Right ventricle myocardium superior (tissue), 1 donor: ENCODE data around the gene PHLDB2. TPM values are rescaled to one million over a fixed set of nuclear protein-coding genes. Genes with fewer than 3 reads are reported as not detected.

Experiments
- ATAC-seq: fragments of 200-7000 bp; cut with Tn5 transposase; one replicate; pipeline ENCODE4 v1.9.1; 2020; ENCODE audit warnings: mild to moderate bottlenecking; ENCODE audit not compliant: poor library complexity
- DNase-seq: peaks from one replicate; pipeline ENCODE4 v3.0.0-alpha.2; 2020
- intact Hi-C: fragments of 100-400 bp; cut with DNase I; formaldehyde crosslinking; loops from one replicate; pipeline ENCODE4 v1.11.2; 2022
- total RNA-seq: library from RNA; stranded (reverse); fragmentation: NEBNext Ultra II Directional; extraction: Animal tissue kit (Norgen Biotek cat#: 25700); gene quantifications from one replicate; pipeline ENCODE4 v1.2.1, GENCODE V29; 2021
- donor health status: DM: no; HTN: yes; CAD: no; lungs with severe emphysema.

PHLDB2 gene
- total RNA-seq, 1 donor from 2014 or later = 122 TPM

DNA sequence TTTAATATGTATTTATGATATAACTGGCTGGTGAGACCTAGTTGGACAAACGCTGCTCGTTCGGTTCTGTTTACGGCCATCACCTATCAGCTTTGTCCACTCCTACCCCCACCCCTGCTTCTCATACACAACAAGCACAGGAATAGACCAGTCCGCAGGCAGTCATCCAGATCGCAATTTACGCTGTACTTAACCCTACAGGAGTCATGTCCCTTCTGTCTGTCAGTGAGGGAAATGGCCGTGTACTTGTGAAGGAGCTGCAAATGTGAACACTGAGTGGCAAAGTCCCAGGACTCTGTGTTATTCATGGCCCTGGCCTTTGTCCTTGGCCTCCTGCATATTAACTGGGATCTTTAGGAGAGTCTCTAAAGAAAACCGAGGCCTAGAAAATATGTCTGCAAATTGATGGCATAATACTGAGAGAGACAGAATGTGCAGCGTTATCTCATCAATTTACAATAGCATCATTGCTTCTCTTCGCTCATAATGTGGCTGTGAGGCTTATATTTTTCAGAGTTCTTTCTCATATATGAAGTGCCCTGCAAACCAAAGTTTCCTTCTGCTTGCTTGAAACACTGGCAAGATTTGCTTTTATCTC, 112.6 kb downstream of the PHLDB2 start:
- DNase-seq (peak; percentile 57), ATAC-seq (peak; percentile 90)
- intact Hi-C loops = no loop called here

DNA sequence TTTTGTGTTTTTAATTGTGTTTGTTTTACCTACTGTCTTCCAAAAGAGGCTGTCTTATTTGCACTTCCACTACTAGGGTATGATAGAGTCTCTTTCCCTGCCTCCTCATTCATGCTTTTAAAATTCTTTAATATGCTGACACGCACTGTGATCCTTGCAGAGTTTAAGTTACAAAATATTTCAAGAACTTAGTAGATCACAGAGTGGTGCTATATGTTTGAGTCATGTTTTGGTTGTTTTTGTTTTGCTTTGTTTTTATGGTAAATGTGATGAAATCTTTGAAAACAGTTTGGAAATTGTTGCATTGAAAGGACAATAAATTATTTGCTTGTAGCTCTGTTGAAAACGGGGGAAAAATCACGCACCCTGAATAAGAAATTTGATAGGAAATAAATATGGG, 113.8 kb downstream of the PHLDB2 start:
- DNase-seq (no peak), ATAC-seq (no peak)
- intact Hi-C loops = no loop called here

DNA sequence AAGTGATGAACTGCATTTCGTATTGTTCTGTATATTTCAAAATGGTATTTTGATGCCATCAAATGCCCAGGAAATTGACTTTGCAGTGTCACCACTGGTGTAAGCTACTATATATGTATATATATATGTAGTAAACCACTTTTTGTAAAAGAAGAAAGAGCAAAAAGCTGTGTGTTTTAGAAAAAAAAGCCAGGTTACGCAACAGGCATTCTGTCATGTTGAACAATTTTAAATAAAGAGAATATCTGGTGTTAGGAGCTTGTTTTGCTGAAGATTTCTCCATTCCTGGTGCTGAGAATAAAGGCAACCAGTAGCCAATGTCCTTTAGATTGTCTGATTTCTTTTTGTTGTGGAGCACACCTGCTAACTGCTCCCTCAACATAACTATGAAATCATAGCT, 116.1 kb downstream of the PHLDB2 start:
- intact Hi-C loops = no loop called here
- DNase-seq (no peak), ATAC-seq (no peak)

DNA sequence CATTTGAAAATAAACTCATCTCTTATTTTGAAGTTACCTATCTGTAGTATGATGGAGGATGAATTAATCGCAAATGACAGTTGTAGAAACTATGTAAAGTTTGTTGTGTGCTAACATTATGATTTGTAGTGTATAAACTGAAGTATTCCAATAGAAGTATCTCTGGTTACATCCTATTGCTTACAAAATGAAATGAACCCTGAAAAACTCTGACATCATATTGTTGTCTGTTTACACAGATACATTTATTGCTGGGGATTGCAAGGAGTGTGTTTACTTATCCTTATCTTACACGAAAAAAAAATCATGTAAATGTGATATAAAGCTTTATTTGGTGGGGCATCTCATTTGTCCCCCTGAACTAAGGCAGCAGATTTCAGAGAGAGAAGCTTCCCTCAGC, 117.2 kb downstream of the PHLDB2 start:
- ATAC-seq (no peak), DNase-seq (no peak)
- intact Hi-C loops = no loop called here

DNA sequence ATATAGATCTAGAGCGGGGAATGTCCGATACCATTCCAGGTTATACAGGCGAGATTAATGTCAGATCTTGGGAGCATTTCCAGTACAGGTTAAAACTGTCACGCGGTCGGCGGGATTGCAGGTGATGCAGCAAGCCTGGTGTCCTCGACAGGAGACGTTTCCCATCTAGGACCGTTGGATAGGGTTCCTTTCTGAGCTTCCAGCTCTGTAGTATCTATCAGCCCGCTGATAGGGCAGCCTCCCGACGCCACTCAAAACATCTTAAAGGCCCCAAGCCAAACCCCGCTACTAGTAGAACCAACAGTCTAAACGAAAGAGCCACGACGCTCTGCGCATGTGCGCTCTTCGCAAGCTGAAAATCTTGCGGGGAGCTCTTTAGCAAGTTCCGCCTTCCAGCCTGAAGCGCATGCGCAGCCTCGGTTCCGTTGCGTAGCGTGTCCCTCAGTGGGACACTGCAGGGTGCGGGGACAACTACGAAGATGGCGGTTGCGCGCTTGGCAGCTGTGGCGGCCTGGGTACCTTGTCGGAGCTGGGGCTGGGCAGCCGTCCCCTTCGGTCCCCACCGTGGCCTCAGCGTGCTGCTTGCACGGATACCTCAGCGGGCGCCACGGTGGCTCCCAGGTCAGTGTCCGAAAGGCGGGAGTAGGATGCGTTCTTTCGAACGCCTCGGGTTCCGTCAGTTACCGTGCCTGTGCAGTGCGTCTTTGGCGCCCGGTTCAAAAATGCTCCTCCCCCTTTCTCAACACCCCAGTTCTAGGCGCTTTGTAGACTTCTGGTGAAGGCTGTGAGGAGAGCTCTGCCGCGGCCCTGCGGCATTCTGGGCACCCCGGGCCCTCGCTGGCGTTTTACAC, 119.7 kb downstream of the PHLDB2 start, which contains the start of gene ABHD10:
TSS of gene ABHD10 (plus strand) at position 444 of the 851 bp plus-strand sequence. CDS start at position 480, 36 bp downstream.
- DNase-seq (peak; percentile 99), ATAC-seq (peak; percentile 98)
- intact Hi-C loops = no loop called here

DNA sequence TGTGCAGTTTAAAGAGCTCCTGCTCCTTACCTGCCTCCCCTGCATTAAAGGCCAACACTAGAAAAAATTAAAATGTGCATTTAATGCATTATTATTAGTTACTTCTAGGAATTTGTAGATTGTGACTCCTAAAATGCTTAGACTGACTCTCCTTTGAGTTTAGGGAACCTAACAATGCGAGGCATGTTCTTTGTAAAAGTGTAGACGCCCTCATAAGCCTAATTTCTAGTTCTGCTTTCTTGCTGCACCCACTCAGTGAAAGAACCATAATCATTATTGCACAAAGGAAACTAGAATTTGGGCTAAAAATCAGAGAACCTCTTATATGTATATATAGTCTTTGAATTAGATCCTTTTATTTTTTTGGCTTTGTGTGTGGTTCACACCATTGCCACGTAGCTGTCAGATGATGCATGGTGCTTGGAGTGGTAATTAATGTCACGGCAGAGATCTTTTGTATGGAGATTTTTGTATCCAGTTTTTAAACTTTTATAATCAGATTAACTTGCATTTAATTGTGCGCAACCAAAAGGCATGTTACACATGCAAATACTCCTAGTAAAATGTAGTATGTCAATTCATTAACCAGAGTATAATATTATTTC, 120.5 kb downstream of the PHLDB2 start:
- peak; percentile 21 for ATAC-seq

DNA sequence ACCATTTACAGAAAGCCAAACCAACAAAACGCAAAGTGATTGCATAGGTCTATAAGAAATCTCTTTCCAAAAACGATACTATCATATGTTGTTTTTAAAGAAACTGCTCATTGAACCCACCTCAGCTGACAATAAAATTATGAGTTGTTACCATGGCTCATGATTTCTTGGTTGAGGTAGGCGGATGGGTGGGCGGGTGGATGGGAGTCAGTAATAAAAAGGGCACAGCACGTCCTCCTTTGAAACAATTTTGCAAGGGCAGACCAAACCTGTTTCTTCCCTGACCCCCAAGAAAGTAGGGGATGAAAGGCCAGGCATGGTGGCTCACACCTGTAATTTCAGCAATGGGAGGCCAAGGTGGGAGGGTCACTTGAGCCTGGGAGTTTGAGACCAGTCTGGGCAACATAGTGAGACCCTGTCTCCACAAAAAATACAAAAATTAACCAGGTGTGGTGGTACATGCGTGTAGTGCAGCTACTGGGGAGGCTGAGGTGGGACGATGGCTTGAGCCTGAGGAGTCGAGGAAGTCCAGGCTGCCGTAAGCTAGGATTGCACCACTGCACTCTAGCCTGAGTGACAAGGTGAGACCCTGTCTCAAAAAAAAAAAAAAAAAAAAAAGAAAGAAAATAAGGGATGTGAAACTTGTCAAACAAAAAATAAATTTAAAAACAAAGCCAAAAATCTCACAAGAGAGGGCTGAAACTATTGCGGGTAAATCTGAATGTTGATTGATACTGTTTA, 121.8 kb downstream of the PHLDB2 start:
- DNase-seq = no peak
- intact Hi-C loops = no loop called here
- no peak for ATAC-seq

More for the DNA sequence above, 120.5 kb downstream of the PHLDB2 start:
- intact Hi-C loops = no loop called here
- no peak for DNase-seq

DNA sequence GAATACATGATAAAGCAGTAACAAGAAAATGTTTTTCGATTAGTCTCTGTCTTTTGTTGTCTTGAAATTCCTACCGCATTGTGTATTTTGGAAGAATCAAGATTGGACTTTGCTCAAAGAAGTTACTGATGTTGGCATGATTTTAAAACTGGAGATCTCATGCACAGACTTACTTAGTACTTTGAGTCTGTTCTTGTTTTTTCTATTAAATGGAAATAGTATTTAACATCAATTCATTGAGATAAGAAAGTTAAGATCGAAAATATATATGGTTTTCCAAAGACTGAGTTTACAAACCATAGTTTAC, 122.3 kb downstream of the PHLDB2 start:
- ATAC-seq (no peak), DNase-seq (no peak)
- intact Hi-C loops = no loop called here

DNA sequence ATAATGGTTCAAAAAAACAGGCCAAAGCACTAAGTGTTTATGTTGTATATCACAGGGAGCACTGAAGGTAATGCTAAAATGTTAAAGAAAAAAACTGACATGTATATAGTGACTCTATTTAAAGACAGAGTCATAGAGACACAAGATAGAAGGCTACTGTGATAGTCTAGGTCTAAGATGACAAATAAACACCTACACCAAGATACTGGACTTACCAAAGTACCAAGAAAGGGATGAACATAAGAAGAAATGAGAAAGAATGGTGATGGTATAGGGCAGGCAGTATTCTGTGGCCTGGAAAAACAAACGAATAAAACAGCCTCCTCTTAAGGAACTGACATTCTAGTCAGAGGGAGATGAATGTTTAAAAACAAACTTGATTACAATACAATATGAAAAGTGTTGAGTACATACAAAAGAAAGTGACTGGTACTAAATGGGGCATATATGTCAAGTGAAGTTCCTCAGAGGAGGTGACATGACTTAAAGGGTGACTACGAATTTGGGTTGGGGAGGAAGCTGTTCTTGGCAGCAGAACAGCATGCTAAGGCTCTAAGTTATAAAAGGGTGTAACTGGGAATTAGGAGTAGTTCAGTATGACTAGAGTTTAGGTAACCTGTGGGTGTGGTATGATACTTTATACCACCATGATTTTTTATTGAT, 125.7 kb downstream of the PHLDB2 start:
- intact Hi-C loops = no loop called here
- ATAC-seq (no peak), DNase-seq (no peak)

DNA sequence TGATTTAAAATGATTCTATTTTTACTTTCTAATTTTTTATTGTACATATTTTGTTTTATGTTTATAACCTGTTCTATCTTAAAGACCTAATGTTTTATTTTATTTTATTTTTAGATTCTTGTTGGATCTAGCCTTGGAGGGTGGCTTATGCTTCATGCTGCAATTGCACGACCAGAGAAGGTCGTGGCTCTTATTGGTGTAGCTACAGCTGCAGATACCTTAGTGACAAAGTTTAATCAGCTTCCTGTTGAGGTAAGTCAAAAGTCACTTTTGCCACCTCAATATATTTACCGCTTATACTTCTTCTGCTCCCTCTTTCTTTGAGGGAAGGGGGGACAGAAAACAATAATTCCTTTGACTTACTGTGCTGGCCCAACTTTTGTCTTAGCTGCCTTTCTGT, 127.7 kb downstream of the PHLDB2 start:
- no peak for DNase-seq
- ATAC-seq = no peak
- intact Hi-C loops = no loop called here

DNA sequence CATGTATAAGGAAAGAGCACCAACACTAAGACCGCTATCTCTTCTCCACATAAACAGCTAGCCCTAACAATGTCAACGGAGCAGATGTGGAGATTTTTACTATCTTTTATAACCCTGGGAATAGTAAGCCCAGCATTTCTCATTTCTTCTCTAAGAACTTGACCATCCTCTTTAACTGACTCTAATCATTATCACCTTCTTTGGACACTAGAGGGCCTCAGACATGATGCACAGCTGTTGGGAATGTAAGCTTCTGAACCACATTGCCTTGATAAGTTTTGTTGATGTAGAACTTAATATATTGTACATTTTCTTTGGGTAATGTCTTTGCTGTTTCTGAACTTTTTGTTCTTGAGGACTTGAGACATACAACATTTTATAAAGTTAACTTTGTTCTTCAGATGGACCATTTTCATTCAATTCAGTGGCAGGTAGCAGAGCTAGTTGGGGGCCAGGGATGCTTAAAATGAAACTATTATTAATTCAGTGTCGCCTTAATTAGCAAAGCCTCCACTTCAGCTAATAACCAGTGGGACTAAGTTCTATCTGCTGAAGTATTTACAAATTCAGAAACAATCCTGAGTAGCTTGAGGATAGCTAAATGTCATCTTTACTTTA, 130.1 kb downstream of the PHLDB2 start:
- intact Hi-C loops = loop anchor here (2.0 kb wide), 1 partner anchor 54 kb away; no protein-coding TSS in a partner anchor
- DNase-seq = no peak
- peak; percentile 86 for ATAC-seq

DNA sequence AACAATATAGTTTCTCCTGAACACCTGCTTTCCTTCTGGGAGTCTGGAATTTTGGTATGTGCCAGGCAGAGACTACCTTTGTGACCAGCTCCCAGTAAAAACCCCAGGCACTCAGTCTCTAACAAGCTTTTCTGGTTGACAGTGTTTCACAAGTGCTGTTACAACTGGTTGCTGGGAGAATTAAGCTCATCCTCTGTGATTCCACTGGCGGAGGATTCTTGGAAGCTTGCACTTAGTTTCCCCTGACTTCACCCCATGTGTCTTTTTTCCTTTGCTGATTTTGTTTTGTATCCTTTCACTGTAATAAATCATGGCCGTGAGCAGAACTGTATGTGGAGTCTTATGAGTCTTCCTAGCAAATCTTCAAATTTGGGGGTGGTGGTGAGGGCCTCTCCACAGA, 134.0 kb downstream of the PHLDB2 start:
- intact Hi-C loops = no loop called here
- ATAC-seq (no peak), DNase-seq (no peak)

DNA sequence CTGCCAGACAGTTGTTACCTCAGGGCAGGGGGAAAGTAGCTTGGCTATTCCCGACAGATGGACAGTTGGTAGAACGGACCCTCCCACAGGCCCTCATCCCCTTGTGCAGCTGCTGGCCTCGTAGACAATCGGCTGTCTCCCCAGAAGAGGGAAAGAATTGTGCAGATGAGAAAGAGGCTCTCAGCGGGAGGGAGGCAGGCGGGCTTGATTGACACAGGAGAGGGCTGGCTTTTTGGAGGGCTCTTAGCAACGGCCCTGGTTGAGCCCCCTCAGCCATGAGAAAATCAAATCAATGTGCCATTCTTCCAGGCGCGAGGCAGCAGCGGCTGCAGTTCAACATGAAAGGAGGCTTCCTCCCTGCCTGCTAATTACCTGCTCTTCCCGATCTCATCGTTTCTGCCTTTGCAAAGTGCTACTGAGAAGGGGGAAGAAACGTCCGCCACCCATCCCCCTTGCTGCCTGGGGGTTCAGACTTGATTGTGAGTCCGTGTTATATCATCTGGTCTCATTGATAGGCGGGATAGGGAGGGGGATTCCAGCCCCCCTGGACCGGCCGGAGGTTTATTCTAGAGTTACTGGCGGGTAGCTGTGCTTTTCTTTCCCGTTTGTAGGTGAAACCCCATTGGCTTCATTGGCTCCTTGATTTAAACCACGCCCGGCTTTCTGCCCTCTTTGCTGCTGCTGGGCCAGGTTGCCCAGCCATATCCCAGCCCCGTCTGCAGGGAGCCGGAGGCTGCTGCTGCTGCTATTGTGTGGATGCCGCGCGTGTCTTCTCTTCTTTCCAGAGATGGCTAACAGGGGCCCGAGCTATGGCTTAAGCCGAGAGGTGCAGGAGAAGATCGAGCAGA, 139.8 kb downstream of the PHLDB2 start, which contains the start of gene TAGLN3:
TSS of gene TAGLN3 (plus strand) at position 287 of the 848 bp plus-strand sequence. CDS start at position 788, 501 bp downstream.
- intact Hi-C loops = no loop called here
- DNase-seq (peak; percentile 39), ATAC-seq (peak; percentile 52)

DNA sequence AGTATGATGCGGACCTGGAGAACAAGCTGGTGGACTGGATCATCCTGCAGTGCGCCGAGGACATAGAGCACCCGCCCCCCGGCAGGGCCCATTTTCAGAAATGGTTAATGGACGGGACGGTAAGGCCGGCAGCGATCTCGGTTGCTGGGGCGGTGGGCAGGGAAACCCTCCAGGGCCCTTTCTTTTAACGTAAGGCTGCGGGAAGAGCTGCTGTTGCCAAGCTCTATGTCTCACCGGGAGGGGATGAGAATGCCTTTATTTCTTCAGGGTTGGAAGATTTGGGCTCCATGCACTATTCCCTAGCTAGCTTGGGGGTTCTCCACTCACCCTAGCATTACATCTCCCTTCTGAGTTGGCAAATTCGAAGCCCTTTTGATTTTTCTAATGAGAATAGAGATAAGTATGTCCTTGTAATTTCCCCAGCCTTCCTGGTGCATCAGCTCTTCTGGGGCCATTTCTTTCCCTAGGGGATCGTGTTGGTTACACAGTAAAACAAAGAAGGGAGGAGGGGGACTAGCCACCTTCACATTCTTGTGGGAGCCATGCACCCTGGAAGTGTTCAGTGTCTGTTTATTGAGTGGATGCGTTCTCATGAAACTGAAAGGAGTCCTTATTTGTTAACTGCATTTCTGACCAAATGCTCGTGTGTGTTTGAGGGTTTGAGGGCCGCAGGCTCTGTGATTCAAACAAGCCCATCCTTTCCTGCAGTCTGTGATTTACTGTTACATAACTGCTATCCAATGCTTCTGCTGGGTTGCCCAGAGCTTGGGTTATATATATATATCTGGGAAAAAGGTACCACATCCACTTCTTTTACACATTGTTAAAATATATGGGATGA, 140.6 kb downstream of the PHLDB2 start:
- DNase-seq (no peak), ATAC-seq (no peak)
- intact Hi-C loops = no loop called here

DNA sequence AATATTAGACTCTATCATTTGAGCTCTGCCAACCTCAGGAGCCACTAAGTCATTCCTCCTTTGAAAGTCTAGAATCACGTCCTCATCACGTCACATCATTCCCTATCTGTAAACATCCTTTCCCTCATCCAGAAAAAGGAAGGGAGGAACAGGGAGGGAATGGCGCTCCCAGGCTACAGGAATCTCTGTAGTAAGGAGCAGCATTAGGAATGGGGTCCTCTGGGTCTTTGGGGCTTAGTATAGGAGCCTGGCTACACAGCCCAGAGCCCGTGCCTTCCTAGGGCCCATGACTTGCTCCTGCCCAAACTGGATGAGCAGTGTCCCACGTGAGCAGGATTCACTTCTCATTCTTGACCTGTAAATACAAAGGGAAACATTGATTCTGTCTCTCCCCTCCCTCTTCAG, 141.3 kb downstream of the PHLDB2 start:
- DNase-seq (no peak), ATAC-seq (no peak)
- intact Hi-C loops = no loop called here

DNA sequence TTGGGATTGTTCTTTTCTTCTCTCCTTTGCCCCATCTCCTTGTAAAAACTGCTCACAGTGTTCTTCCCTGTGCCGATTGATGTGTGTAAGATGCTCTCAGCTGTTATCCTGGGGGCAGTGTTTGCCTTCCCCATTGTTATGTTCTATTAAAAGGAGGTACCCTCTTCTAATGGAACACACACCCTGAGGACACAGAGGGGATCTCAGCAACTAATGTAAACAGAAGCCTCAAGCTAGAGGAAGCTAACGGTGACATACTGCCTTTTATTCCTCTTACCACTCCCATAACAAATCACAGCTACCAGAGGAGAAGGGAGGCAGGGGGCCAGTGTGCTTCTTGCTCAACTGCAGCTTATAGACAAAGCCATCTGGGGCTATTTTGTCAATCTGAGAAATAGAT, 141.9 kb downstream of the PHLDB2 start:
- no peak for ATAC-seq
- DNase-seq = no peak
- intact Hi-C loops = no loop called here

DNA sequence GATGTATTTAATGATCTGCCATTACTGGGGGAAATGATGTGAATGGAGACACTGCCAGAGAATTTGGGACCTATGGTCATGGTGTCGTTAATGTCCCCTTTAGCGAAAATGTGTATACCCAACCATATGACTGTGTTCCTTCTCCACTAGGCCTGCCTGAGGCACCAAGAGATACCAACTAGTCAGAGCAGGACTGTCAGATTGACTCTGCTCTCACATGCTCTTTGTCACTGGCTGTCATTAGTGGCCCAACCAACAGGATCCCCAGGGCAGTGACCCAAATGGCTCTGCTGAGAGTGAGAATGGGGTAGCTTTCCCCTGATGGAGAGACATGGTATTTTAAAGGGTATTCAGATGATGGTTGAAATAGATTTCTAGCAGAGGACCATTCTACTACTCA, 142.5 kb downstream of the PHLDB2 start:
- ATAC-seq = no peak
- intact Hi-C loops = no loop called here
- no peak for DNase-seq
